ENCODE results near the gene AARS1. TPM values are rescaled to one million over a fixed set of nuclear protein-coding genes. Genes with fewer than 3 reads are reported as not detected.

AARS1 gene
- total and polyA plus RNA-seq, 11 donors: 23.9 to 96.2 (median 63.2) TPM

DNA sequence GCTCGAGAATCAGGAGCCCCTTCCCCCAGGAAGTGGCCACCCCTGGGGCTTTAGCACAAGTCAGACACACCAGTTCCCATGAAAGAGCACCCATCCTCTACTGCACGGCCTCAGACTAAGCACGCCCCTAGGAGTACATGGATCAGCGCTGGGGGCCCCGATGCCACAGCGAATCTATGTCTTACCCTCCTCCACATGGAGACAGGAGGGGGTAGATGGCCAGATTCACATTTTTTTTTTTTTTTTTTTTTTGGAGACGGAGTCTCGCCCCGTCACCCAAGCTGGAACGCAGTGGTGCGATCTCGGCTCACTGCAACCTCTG, 34.4 kb downstream of the AARS1 start:
- ATAC-seq (no peak), DNase-seq (no peak)
- Histone ChIP-seq H3K4me3 (no peak overlapping the region), H3K4me1 (peaks cover 0 to 22% (median 10%) of the 10 kb centered on the region in 12 donors), H3K9me3 (no peaks in the 10 kb centered on the region), H3K27ac (no peak overlapping the region), H3K36me3 (peaks cover 0 to 85% (median 79%) of the 10 kb centered on the region in 9 donors), H3K27me3 (no peaks in the 10 kb centered on the region)
- TF ChIP-seq POLR2A (IDR thresholded peaks at IDR 0.05): no peak
- TF ChIP-seq, protein P1, sequence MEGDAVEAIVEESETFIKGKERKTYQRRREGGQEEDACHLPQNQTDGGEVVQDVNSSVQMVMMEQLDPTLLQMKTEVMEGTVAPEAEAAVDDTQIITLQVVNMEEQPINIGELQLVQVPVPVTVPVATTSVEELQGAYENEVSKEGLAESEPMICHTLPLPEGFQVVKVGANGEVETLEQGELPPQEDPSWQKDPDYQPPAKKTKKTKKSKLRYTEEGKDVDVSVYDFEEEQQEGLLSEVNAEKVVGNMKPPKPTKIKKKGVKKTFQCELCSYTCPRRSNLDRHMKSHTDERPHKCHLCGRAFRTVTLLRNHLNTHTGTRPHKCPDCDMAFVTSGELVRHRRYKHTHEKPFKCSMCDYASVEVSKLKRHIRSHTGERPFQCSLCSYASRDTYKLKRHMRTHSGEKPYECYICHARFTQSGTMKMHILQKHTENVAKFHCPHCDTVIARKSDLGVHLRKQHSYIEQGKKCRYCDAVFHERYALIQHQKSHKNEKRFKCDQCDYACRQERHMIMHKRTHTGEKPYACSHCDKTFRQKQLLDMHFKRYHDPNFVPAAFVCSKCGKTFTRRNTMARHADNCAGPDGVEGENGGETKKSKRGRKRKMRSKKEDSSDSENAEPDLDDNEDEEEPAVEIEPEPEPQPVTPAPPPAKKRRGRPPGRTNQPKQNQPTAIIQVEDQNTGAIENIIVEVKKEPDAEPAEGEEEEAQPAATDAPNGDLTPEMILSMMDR (IDR thresholded peaks at IDR 0.05): no peak
- intact Hi-C loops (cut with DNase I): no loop called here
- WGBS, 4 donors: 94 to 96% (median 95%) methylated on average over 12 of the region's 12 CpGs

DNA sequence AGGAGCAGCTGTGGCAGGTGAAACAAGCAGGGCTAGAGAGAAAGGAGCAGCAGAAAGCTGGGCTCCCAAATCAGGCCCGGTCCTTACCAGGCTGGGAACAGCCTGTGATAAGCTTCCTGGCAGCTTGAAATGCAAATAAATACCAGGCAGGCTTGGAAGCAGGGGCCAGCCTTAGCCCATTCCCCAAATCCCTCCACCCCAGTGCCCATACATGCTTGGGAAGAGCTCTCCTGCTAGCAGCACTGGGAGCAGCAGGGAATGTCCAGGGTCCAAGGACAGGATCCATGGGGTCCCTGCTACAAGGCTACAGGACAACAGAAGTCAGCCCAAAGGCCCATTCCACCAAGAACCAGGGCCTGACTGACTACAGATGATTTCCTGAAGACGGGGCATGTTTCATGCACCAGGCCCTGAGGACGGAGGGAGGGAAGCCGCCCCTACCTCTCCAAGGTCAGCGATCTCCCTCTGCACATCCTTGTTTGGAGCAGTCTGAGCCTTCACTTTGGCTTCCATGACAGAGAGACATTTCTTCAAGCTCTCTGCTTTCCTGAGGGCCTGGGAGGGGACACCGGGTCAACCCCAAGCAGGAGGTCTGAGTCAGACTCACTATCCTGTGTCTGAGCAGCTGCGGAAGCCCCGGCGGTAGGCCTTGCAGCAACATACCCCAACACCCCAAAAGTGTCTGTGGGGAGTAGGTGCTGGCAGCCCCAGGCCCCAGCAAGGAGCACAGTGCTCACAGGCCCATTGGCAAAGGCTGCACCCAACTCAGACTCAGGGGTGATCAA, 34.9 kb downstream of the AARS1 start:
- no peak overlapping the region for H3K4me3 ChIP-seq
- no peaks in the 10 kb centered on the region for H3K9me3 ChIP-seq
- no peak for ATAC-seq
- H3K4me1 ChIP-seq: peaks cover 0 to 27% (median 15%) of the 10 kb centered on the region in 12 donors
- no peaks in the 10 kb centered on the region for H3K27me3 ChIP-seq
- no peak overlapping the region for H3K27ac ChIP-seq
- intact Hi-C loops (cut with DNase I): no loop called here
- peaks cover 0 to 85% (median 74%) of the 10 kb centered on the region in 9 donors for H3K36me3 ChIP-seq
- DNase-seq: no peak
- TF ChIP-seq, protein P1 (IDR thresholded peaks at IDR 0.05): peak in 2 of 12 donors; percentile 2 to 3
- no peak for TF ChIP-seq POLR2A (IDR thresholded peaks at IDR 0.05)
- WGBS, 4 donors: 90 to 95% (median 92%) methylated on average over 9 of the region's 9 CpGs

DNA sequence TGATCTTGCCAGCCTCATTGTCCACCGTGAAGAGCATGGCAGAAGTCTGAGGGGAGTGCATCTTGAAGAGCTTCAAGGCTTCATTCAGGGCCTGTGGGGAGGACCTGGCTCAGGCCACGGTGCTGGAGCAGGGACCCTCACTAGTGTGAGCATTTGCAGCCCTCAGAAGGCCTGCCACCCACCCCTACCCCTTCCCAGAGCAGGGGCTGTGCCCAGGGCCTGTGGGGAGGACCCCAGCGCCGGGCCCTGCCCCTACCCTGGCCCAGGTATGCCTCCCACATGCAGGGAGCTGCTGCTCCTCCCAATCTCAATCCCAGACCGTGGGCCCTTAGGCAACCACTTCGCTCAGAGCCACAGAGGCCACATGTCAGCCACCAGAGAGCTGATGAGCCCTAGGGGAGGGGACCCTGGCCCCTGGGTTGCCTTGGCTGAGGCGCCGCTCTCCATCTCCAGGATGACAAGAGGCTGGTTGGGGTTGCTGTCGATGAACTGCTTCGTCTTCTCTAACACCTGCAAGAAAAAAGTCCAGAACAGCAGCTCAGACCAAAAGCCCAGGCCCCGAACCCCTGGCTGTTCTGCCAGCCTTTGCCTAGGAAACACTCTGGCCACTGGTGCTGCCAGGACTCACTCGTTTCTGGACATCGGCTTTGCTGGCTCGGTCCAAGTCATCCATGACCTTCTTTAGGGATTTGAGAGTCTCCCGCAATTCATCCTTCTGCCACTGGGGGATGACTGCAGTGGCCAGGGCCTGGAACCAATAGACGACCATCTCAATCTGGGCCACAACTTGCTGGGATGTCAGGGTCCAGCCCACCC, 35.8 kb downstream of the AARS1 start:
- no peak overlapping the region for H3K27ac ChIP-seq

More for the DNA sequence above, 35.8 kb downstream of the AARS1 start:
- H3K4me3 ChIP-seq: no peak overlapping the region
- peaks cover 0 to 36% (median 20%) of the 10 kb centered on the region in 12 donors for H3K4me1 ChIP-seq
- DNase-seq (no peak), ATAC-seq (no peak)
- intact Hi-C loops (cut with DNase I): no loop called here
- peaks cover 0 to 84% (median 65%) of the 10 kb centered on the region in 9 donors for H3K36me3 ChIP-seq
- no peaks in the 10 kb centered on the region for H3K27me3 ChIP-seq
- H3K9me3 ChIP-seq: no peaks in the 10 kb centered on the region
- TF ChIP-seq, protein P1 (IDR thresholded peaks at IDR 0.05): peak in 10 of 12 donors; percentile 11 to 54 (median 35)
- no peak for TF ChIP-seq POLR2A (IDR thresholded peaks at IDR 0.05)
- 71 to 79% (median 76%) methylated on average over 11 to 16 of the region's 16 CpGs for WGBS, 4 donors
